HL-60/S4 treated with phorbol 12-myristate 13-acetate at 8.2 ng/mL for 4 days and 3 days (cell line): ENCODE data around the gene BLOC1S5.
"Not testable (repeated sequence)": the region's sequence is repeated elsewhere in the genome, so short reads cannot be mapped to it uniquely, and the experiment has no call there.

ENCODE experiments used
- in situ Hi-C: fragments of 300-500 bp; cut with MboI; formaldehyde crosslinking; loops from 2 replicates; pipeline ENCODE4 v1.15.0; 2022; ENCODE audit warnings: low sequenced_read_pairs

Gene BLOC1S5

DNA sequence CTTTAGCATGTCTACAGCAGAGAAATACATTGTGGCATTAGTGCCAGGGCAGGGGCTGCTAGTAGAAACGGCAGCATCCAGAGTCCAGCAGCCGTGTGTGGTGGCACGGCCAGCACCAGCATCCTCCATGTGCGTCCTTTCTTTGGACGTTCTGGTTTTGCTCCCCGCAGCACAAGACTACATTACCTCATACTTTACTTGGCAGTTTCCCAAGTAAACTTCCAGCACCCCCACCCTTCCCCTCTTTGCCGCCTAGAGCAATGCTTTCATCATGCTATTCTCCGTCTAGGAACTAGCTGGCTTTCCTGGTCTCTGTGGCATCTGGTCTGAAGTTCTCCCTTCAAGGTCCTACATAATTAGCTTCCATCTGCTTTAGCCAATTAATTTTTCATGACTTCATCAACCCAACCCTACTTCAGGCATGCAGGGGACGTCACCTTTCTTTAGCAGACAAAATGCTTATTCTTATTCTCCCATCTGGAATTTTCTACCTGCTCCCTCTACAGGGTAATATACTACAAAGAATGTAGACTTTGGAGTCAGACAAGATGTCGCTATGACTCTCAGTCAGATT is 67.6 kb downstream of the BLOC1S5 start:
- in situ Hi-C loops, result no loop called here

DNA sequence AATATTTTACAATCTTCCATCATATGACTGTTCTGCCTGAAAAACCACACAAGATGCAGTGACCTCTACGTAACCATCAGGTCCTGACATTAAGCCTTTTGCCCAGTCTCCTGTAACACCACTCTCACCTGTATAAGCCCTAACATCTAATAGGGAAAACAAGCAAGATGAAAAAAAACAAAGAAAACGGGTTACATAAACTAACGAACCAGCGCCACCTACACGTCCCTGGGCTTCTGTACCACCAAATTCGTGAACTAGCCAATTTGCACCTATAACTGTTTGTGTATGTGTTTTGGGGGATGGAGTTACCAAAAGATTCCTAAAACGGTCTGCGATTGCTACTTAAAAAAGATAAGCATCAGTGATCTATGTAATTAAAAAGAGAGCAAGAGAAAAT is 70.2 kb downstream of the BLOC1S5 start:
- in situ Hi-C loops, result no loop called here

DNA sequence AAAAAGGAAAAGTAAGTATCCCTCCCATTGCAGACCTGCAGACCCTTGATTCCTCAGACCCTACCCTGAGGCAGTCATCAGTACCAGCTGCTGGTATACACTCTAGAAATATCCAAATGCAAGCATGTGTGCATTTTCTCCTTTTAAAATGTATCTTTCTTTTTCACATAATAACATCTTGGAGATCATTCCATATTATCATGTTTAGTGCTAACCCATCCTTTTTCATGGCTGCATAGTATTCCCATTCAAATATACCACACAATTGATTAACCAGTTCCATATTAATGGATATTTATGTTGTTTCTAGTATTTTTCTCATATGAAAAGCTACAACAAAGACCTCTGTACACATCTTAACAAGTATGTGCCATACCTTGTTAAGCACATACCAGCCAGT is 70.8 kb downstream of the BLOC1S5 start:
- in situ Hi-C loops, result no loop called here

DNA sequence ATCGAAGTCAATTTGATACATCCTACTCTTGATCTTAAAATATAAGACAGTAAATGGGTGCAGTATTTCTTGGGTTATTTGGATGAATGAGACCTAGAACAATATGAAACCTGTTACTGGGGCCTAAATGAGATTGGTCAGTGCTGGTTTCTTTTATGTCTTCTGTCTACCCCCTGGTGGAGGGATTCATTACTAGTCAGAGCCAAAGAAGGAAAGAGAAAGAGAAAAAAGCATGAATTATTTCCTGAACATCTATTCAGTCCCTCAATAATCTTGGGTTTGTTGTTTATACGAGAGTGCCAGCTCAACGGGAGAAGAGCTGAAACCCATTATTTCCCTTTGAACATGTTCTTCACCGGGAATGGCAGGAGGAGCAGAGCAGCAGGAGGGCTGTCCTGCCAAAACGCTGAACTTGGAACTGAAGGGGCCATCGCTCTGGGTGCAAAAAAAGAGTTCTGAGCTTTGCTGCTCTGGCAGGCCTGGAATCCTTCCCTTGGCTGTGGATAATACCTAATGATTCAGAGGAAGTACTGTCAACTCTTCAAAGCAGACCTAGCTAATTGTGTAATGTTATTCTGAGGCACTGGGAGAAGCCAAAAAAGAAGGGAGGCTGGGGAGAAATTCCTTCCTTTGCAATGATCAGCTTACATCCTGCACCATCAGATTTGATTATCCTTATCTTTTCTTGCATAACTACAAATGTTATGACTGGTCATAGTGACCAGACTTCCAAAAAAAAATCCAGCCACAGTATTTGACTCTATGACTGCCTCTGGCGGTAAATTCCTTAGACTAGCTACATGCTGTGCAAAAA is 72.0 kb downstream of the BLOC1S5 start:
- in situ Hi-C loops, result no loop called here

DNA sequence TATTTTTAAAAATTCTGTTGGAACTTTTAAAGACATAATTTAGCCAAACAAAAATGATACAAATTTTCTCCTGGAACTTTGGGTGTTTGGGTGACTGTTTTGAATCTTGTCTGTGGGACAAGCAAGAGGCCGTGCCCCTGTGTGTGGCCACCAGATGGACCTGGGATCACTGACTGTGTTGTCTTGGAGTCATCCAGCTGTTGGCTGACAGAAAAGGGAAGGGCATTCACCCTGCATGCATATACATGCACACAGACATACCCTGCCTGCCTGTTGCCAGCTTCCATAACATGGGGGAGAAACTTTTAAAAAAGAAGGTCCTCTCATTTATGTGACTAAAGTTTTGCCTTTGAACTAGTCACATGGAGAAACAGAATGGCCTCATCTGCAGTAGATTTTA is 72.7 kb downstream of the BLOC1S5 start:
- in situ Hi-C loops, result no loop called here

DNA sequence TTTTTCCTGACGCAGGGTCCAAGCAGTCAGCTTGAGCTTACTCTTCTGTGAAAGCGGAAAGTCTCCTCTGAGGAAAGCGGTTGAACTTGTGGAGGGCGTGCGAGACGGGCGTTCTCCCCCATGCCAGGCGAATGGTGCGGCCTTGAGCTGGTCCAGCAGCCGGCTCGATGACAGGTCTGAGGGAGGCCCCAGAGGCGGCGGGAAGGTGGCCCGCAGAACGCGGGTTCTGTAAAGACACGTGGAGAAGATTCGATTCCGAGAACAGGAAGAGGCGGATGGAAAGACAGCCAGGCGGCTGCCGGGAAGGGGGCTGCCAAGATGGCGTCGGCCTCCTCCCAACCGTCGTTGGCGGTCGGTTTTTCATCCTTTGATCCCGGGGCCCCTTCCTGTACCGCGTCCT is 78.0 kb downstream of the BLOC1S5 start:
- in situ Hi-C loops, result no loop called here

DNA sequence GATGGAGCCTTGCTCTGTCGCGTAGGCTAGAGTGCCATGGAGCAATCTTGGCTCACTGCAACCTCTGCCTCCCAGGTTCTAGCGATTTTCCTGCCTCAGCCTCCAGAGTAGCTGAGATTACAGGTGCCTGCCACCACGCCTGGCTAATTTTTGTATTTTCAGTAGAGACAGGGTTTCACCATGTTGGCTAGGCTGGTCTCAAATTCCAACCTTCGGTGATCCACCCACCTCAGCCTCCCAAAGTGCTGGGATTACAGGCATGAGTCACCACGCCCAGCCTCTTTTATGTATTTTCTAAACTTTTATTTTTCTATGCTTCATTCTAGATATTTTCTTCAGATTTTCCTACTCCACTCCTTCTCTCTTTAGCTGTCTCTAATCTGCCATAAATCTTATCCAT is 80.2 kb downstream of the BLOC1S5 start:
- in situ Hi-C loops, result not testable (repeated sequence)

DNA sequence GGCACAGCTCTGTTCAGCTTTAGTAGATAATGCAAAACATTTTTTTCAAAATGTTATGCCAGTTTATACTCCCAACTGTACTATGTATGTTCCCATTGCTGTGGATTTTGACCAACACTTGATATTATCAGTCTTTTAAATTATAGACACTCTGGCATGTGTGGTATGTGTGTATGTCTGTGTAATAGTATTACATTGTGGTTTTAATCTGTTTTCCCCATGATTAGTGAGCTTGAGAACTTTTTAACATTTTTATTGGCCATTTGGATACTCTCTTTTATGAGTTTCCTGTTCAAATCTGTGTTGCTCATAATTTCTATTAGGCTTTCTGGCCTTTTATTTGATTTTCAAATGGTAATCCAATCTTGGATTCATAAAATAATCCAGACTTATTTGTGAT is 84.4 kb downstream of the BLOC1S5 start:
- in situ Hi-C loops, result no loop called here

DNA sequence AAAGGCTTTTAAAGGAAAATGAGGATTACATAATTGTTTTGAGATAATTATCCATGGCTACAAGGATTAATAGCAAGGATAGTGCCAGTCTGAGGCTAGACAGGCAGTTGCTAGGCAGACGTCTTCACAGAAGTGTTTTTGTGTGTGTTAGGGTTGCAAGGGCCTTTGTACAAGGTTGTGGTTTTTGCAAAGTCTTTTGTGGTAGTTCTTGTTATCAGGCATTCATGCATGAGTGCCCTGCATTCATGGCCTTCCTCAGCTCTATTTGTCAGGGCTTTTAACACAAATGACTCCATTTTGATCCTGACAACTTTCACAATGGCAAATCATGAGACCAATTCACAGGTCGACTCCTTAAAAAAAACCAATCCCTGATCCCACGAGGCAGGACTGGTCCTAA is 85.5 kb downstream of the BLOC1S5 start:
- in situ Hi-C loops, result no loop called here

DNA sequence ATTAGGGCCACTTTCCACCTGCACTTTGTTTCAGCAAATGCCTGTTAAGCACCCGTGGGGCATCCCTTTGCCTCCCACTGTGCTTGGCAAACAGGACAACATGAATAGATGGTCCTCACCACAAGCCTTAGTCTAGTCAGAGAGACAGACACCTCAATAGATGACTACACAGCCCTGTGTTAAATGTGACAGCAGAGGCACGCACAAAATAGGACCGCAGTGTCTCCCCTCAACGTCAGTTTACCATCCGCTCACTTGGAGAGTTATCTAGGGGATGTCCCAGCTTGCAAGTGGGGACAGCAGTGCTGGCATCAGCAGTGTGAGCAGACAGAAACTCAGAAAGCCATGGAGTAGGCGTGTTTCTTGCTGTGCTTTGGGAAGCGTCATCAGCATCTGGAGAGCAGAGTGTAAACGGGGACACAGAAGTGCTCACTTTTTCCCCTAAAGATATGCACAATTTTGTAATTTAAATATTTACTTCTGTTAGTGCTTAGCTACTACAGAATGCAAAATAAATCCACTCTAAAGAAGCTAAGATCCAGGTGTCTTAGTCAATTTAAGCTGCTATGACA is 87.6 kb downstream of the BLOC1S5 start:
- in situ Hi-C loops, result no loop called here

DNA sequence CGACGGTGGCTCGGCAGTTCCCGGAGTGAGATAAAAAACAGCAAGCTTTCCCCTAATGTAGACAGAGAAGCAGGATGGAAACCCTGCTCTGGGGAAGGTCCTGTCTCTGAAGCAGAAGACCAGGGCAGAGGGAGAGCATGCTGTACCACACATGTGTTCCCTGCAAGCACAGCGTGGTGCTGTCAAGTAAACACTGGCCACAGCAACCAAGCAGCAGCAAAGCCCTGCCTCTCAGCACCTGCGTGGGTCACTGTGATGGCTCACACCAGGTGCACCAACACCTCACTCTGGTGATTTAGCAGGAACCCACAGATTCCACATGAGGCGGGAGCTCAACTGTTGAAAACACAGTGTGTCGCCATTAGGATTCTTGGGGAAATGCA is 88.4 kb downstream of the BLOC1S5 start:
- in situ Hi-C loops, result no loop called here

DNA sequence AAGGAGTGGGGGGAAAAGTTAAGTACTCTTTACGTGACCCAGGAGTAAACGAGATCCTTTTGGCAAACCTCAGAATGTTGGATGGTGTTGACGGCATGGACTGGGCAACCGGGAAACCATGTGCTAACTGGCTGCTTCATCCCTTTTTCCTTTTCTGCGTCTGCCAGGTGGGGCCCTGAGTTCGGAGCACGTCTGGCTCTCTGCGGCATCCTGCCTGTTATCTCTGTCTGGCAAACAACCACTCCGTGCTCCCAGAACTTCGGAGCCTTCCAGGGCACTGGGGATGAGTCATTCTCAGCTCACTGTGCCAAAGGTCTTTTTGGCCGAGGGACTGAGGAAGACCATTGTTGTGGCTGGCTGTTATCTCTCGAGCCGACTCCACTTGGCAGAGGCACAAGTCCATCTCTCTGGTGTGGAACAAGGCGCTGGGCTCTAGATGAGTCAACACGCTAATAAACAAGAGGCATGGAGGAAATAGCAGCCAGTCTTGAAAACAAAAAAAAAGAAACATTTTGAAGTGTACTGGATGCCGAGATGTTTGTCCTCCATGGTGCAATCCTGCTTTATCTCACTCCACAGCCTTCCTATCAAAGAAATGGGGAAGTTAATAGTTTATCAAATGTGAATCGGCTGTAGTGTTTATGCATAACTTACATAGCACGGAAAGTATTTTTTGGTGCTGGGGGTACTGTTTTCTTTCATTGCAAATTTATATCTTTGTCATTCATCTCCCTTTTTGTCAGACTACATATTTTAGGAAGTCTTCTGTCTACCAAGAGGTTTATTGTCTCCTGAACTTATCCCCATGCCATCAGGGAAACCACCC is 89.0 kb downstream of the BLOC1S5 start:
- in situ Hi-C loops, result no loop called here

DNA sequence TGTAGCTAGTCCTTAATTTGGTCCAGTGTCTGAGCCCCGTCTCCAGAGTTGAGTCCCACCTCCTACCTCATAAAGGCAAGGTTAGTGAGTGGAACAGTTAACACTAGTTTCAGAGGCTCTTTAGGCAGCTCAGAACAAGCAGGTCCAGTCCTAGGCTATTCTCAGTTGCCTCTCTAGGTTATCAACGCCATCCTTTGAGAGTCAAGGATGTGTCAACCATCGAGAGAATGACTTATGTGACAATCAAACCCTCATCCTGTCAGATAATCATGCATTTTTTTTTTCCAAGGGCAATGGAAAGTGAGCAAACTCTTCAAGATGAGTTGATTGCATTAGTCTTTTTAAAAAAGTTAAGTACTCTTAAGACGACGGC is 89.6 kb downstream of the BLOC1S5 start:
- in situ Hi-C loops, result no loop called here

DNA sequence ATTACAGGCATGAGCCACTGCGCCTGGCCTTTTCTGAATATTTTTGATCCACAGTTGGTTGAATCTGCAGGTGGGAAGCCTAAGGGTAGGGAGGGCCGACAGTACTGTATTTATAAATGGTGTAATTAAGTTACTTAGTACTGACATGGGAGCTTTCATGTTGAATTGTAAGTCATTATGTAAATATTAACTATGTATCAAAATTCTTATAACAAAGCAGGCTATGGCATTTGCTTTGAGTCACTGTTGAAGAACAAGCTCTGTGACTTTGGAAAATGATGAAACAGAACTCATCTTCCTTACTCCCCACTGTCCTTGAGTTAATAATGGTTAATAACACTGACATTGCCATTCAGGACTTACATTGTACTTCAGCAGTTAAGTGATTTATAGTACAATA is 90.6 kb downstream of the BLOC1S5 start:
- in situ Hi-C loops, result no loop called here

DNA sequence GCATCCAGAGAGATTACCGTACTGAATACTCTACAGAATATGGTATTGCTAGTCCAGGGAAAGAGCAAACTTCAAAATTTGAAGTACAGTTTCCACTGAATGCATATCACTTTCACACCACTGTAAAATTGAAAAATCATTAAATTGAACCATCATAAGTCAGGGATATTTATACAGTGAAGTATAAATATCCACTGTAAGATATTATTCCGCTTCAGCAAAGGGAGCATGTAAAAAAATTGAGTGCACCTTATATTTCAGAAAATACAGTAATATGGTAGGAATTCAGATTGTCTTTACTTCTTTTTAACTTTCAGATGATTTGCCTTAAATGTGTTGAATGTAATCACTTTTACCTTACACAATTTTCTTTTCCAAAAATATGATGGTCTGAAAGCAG is 92.7 kb downstream of the BLOC1S5 start:
- in situ Hi-C loops, result no loop called here

DNA sequence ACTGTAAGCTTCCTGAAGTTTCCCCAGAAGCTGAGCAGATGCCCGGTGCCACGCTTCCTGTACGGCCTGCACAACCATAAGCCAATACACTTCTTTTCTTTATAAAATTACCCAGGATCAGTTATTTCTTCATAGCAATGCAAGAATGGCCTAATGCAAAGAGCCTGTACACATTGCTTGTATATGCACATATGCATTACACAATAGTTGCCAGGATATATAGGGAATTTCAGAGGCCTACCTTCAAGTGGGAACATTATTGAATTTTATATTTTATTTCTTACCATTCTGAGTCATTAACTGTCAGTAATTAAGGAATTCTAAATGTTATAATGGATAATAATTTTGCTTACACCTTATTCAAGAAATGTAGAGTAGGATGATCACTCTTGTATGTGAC is 93.6 kb downstream of the BLOC1S5 start:
- in situ Hi-C loops, result no loop called here
